GM12801 (cell line): ENCODE results near the gene SPACA5.

ENCODE experiments used
- TF ChIP-seq, protein P1 (sequence below): IDR thresholded peaks from one replicate; pipeline ENCODE4 v1.5.1; 2011; ENCODE audit warnings: control low read depth; ENCODE audit not compliant: insufficient read length; ENCODE audit errors: extremely low read depth

Gene SPACA5

DNA sequence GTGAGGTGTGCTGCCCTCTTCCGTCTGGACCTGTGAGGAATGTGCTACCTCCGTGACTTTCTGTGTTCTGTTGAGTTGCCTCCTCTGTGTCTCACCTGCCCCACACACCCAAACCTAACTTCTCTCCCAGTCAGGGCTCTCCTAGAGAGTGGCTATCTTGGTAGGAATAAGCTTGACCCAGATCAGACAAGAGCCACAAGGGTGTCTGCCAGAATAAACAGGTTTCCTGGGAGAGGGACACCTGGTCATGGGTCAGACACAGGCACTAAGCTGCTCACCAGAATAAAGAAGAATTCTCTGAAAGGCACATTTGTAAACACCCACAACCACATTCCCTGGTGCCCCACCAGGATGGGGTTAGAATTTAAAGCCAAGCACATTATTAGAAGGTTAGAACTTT is 14.1 kb upstream of the SPACA5 start:
- TF ChIP-seq, protein P1, sequence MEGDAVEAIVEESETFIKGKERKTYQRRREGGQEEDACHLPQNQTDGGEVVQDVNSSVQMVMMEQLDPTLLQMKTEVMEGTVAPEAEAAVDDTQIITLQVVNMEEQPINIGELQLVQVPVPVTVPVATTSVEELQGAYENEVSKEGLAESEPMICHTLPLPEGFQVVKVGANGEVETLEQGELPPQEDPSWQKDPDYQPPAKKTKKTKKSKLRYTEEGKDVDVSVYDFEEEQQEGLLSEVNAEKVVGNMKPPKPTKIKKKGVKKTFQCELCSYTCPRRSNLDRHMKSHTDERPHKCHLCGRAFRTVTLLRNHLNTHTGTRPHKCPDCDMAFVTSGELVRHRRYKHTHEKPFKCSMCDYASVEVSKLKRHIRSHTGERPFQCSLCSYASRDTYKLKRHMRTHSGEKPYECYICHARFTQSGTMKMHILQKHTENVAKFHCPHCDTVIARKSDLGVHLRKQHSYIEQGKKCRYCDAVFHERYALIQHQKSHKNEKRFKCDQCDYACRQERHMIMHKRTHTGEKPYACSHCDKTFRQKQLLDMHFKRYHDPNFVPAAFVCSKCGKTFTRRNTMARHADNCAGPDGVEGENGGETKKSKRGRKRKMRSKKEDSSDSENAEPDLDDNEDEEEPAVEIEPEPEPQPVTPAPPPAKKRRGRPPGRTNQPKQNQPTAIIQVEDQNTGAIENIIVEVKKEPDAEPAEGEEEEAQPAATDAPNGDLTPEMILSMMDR, result no peak

DNA sequence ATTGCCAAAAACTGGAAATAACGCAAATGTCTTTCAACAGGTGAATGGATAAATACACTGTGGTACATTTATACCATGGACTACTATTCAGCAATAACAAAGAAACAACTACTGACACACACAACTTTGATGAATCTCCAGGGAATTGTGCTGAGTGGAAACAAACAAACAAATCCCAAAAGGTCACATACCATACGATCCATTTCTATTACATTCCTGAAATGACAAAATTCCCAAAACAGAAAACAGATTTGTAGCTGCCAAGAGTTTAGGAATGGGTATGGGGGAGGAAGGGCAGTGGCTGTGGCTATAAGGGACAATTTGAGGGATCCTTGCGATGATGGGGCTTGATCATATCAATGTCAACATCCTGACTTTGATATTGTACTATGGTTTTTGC is 5.5 kb upstream of the SPACA5 start:
- TF ChIP-seq, protein P1, result no peak

DNA sequence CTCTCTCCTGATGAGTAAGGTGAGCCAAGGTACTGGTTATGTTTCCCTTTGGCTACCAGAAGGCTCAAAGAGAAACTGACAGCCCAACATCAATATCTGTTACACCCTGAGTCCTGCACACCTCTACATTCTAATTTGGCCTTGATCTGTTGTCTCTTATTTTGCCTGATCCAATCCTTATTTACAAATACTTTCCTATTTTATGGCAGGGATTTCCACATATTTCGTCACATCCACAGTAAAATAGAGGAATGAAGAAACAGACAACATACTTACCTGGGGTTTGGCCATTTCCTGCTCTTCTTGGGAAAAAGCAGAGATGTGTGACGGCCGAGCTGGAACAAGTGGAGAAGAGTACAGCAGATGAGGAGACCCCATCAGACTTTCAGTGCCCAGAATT is 4.5 kb upstream of the SPACA5 start:
- TF ChIP-seq, protein P1, result no peak

DNA sequence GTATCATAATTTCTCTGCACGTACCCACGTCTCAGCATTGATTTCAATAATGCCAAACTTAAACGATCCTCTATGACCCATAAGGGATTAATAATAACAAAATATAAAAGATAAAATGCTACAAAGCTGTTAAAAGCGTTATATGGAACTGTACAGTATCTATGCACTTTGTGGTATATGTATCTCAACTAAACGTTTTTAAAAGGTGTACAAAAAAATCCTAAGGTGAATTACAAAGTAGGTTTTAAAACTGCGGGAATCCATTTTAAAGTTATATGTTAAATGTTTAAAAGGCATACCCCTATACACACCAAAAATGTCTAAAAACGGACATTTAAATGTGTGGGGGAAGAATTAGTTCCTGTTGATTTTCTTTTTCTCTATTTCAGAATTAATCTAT is 3.9 kb upstream of the SPACA5 start:
- TF ChIP-seq, protein P1, result no peak

DNA sequence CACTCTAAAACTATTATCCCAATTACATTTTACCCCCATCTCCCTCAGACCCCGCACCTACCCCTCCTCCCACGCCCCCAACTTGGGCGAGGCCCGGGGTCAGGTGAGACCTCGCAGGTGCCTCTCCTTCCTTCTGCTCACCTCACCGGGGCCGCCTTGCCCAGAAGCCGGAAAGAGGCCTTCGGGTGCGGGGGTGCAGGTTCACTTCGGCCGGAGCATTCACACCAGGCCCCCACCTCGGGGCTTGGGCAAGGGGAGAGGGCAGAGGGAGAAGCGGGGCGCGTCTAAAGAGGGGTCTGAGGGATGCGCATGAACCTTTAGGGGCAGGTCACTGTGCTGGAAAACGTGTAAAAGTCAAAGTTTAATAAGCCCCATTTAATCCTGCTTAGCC is 3.4 kb upstream of the SPACA5 start:
- TF ChIP-seq, protein P1, result no peak

DNA sequence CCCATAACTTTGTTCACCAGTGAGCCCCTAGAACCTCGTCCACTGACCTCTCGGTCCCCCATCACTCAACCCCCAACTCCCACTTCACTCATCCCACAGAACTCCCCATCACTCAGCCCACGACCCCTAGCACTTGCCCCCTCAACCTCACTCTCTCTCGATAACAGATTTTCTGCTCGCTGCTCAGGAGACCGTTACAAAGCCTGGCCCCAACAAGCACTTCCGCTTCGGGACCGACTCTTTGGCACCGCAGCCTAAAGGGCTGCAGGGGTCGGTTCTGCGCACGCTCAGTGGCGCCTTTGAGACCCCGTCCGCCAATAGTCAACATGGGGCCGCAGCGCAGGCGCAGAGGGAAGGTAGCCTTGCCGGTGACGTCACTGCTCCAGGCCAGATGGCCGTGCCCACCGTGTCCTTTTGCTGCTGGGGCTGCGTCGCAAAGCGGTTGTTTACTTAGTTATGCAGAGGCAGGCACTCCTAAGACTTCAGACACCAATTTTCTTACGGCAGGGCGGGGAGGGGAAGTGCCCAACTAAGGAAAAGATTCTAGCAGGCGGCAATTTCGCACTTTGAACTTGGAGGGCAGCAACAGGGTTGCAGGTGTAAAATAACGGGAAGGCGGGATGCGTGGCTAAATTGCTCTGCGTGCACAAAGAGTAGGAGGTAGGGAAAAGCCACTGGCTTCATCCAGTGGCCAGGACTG is 2.9 kb upstream of the SPACA5 start, which contains the start of gene ZNF182:
Gene ZNF182 (minus strand): TSS at position 232 of the 700 bp plus-strand sequence. CDS start 1,380 bp downstream, outside the sequence.
- TF ChIP-seq, protein P1, result no peak

DNA sequence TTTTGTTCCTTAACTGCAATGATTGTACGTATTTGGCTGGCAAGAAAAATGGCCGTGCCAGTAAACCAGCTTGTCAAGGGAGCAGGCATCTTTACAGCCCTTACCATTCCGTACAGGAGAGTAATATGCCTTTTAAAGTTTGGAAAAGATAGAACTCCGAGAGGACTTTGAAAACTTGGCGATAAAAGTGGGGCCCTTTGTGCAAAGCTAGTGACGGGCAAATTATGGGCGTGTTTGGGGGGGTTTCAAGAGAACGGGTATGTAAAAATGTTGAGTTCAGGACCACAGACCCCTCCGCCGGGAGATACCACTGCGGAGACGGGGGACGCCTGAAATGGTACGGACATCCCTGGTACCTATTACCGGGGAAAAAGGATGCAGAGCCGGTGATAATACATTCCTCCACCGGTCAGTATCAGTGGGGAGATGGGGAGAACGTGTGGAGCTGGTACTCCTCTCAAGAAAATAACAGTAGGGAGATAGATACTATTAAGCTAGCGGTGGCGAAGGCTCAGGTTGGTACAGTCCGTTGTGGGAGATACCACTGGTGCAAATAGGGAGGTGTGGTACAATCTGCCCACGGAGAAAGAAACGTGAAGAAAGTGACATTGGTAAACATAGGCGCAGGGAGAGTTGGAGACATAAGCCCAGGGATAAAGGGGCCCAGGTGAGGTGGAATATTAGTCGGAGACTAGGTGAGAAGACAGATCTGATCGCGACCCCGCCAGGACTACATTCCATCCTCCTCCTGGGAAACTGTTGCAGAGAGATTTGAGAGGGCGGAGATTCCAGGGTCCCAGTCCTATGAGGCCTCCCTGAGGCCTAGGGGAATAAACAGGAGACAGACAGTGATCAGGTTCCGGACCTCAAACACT is 14.5 kb downstream of the SPACA5 start:
- TF ChIP-seq, protein P1, result no peak
